Peyer's patch (tissue), 4 donors: ENCODE measurements around the gene LURAP1L.

Experiments used
- POLR2A ChIP-seq, 2 donors: fragments of 450-650 bp; IDR thresholded peaks; one replicate each; pipeline ENCODE4 v1.5.1; 2017; ENCODE audit warnings: antibody characterized with exemption in 2 of 2, mild to moderate bottlenecking in 2 of 2, moderate library complexity in 2 of 2
- TF ChIP-seq, protein P1 (sequence below), 6 experiments: fragments of 450-650 bp in 4 of 6; fragments of 200-600 bp in 2 of 6; sonication (generic) in 1 of 6; IDR thresholded peaks; one replicate each; pipeline ENCODE4 v1.5.1; 2017 to 2019; ENCODE audit warnings: antibody characterized with exemption in 6 of 6, mild to moderate bottlenecking in 3 of 6, moderate library complexity in 1 of 6

DNA sequence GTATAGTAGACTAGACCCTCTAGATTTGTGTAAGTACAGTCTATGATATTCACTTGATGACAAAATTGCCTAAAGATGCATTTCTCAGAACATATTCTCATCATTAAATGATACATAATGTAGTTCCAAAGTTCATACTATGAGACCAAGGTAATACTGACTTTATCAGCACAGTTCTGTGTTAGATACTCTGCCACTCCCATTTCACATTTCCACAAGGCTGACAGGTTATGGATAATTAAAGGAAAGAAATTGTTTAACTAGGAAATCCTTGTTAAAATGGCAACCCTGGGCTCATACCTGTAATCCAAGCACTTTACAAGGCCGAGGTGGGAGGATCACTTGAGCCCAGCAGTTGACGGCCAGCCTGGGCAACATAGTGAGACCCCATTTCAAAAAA, 48.0 kb upstream of the LURAP1L start:
- TF ChIP-seq, protein P1, sequence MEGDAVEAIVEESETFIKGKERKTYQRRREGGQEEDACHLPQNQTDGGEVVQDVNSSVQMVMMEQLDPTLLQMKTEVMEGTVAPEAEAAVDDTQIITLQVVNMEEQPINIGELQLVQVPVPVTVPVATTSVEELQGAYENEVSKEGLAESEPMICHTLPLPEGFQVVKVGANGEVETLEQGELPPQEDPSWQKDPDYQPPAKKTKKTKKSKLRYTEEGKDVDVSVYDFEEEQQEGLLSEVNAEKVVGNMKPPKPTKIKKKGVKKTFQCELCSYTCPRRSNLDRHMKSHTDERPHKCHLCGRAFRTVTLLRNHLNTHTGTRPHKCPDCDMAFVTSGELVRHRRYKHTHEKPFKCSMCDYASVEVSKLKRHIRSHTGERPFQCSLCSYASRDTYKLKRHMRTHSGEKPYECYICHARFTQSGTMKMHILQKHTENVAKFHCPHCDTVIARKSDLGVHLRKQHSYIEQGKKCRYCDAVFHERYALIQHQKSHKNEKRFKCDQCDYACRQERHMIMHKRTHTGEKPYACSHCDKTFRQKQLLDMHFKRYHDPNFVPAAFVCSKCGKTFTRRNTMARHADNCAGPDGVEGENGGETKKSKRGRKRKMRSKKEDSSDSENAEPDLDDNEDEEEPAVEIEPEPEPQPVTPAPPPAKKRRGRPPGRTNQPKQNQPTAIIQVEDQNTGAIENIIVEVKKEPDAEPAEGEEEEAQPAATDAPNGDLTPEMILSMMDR (IDR thresholded peaks at IDR 0.05): no peak
- no peak for TF ChIP-seq POLR2A (IDR thresholded peaks at IDR 0.05)
